Activated CD8-positive, alpha-beta T cell treated with anti-CD3 and anti-CD28 coated beads for 36 hours (primary cell): ENCODE results near the gene CYCS. TPM values are rescaled to one million over a fixed set of nuclear protein-coding genes. Genes with fewer than 3 reads are reported as not detected.

ENCODE experiments used
- ATAC-seq: fragments of 200-7000 bp; cut with Tn5 transposase; one replicate; pipeline ENCODE4 v1.10.0; 2021; ENCODE audit warnings: mild to moderate bottlenecking, moderate library complexity
- CTCF ChIA-PET: fragments of 350-600 bp; sonication (Branson Sonifier 250); formaldehyde crosslinking; loops from one replicate; lab custom pipeline; 2021; ENCODE audit warnings: antibody characterized with exemption; lab: Charles Lee
- POLR2A ChIA-PET: fragments of 350-600 bp; sonication (Branson Sonifier 250); formaldehyde crosslinking; loops from one replicate; lab custom pipeline; 2021; ENCODE audit warnings: antibody characterized with exemption; lab: Charles Lee
- DNase-seq: peaks from one replicate; pipeline ENCODE4 v3.0.0-alpha.2; 2020
- H3K27ac Mint-ChIP-seq: one replicate; pipeline ENCODE4 v1.8.0; 2021; ENCODE audit warnings: mild to moderate bottlenecking, mixed read lengths
- H3K27me3 Mint-ChIP-seq: one replicate; pipeline ENCODE4 v1.8.0; 2021; ENCODE audit warnings: mixed read lengths
- H3K36me3 Mint-ChIP-seq: one replicate; pipeline ENCODE4 v1.8.0; 2021; ENCODE audit warnings: low read depth, mixed read lengths
- H3K4me1 Mint-ChIP-seq: one replicate; pipeline ENCODE4 v1.8.0; 2021; ENCODE audit warnings: low read depth, mixed read lengths
- H3K4me3 Mint-ChIP-seq: one replicate; pipeline ENCODE4 v1.8.0; 2021; ENCODE audit warnings: mild to moderate bottlenecking, moderate library complexity, mixed read lengths
- H3K9me3 Mint-ChIP-seq: one replicate; pipeline ENCODE4 v1.8.0; 2021; ENCODE audit warnings: mixed read lengths
- intact Hi-C: fragments of 100-400 bp; cut with micrococcal nuclease; formaldehyde crosslinking; loops from one replicate; pipeline ENCODE4 v1.10.0; 2022
- total RNA-seq, 2 experiments: library from RNA; stranded (reverse); gene quantifications; one replicate each; pipeline ENCODE4 v1.2.3, GENCODE V29; 2021
- TF ChIP-seq, protein P1 (sequence below): fragments of 200-600 bp; IDR thresholded peaks from one replicate; pipeline ENCODE4 v1.8.0; 2022; ENCODE audit warnings: antibody characterized with exemption, mild to moderate bottlenecking

Gene CYCS
- total RNA-seq: 100 to 1,000 TPM; 266 TPM

DNA sequence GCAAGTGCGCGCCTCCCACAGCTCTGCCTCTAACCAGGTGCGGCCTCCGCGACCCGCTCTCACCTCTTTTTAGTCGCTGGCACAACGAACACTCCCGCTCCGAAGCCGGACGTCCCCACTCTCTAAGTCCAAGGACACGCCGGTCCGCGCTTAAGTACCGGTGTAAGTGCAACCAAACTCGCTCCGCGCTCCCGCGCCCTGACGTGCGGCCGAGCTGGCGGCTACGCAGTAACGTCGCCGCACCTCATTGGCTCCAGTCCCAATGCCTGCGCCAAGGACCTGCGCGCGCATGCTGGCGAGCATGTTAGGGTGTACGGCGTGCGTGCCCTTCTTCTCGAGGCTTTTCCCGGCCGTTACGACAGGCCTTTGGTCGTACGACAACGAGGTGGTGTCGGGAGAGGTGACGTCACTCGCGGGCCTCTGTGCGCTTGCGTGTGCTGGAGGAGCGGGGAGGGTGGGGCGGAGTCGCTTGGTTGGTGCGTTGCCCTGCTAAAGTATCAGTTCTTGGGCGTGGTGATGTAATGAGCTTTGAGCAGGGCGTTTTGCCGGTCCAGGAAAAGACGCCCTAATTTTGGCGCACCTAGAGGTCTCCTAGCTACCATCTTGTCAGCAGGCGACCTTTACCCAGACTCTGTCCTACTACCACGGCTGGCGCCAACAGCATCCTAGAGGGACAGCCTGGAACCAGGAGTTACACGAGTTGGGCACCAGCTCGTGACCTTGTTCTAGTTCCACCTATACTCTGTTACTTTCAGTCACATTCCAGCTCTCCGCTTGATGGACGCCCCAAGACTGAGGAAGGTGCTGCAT lies at the start of gene CYCS:
Gene CYCS, minus strand, starts transcription at position 124 of the 810 bp plus-strand sequence. CDS start 1,141 bp downstream, outside the sequence.
- ChIA-PET CTCF (interaction anchor here (0.8 to 2.2 kb wide), 14 partner anchors 9 to 313 kb away, joined by 3 to 10 read pairs (median 4); a partner anchor contains a TSS), POLR2A (interaction anchor here (0.7 to 3.5 kb wide), 24 partner anchors 9 to 1072 kb away, joined by 3 to 22 read pairs (median 4); partner anchors contain the start of gene OSBPL3)
- H3K4me1 Mint-ChIP-seq: peaks cover 27% of the 10 kb centered on the region
- TF ChIP-seq, protein P1, sequence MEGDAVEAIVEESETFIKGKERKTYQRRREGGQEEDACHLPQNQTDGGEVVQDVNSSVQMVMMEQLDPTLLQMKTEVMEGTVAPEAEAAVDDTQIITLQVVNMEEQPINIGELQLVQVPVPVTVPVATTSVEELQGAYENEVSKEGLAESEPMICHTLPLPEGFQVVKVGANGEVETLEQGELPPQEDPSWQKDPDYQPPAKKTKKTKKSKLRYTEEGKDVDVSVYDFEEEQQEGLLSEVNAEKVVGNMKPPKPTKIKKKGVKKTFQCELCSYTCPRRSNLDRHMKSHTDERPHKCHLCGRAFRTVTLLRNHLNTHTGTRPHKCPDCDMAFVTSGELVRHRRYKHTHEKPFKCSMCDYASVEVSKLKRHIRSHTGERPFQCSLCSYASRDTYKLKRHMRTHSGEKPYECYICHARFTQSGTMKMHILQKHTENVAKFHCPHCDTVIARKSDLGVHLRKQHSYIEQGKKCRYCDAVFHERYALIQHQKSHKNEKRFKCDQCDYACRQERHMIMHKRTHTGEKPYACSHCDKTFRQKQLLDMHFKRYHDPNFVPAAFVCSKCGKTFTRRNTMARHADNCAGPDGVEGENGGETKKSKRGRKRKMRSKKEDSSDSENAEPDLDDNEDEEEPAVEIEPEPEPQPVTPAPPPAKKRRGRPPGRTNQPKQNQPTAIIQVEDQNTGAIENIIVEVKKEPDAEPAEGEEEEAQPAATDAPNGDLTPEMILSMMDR: no peak
- H3K9me3 Mint-ChIP-seq: no peaks in the 10 kb centered on the region
- peak within 1 kb of the TSS; percentile 97 for H3K4me3 Mint-ChIP-seq
- intact Hi-C loops: no loop called here
- peak; percentile 100 for DNase-seq
- peak within 1 kb of the TSS; percentile 98 for H3K27ac Mint-ChIP-seq
- peak; percentile 95 for ATAC-seq
- H3K36me3 Mint-ChIP-seq: peaks cover 41% of the 10 kb centered on the region
- H3K27me3 Mint-ChIP-seq: no peaks in the 10 kb centered on the region

DNA sequence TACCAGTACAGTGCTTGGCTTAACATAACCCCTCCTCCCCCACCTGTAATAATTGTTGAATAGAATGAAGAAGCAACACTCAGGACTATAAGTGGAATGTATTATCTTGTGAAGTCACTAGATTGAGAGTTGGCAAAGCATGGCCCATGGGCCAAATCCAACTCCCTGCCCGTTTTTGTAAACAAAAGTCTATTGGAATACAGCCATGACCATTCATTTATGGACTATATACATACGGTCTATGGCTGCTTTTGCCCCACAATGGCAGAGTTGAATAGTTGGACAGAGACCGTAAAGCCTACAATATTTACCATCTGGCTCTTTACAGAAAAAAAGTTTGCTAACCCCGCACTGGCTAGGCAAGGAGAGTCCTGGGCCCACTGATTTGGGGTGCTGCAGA lies 48.1 kb upstream of the CYCS start:
- H3K4me1 Mint-ChIP-seq: no peaks in the 10 kb centered on the region
- H3K4me3 Mint-ChIP-seq: no peak overlapping the region
- TF ChIP-seq, protein P1: no peak
- ATAC-seq (no peak), DNase-seq (no peak)
- no peaks in the 10 kb centered on the region for H3K9me3 Mint-ChIP-seq
- POLR2A ChIA-PET: no interaction called here
- CTCF ChIA-PET: no interaction called here
- intact Hi-C loops: no loop called here
- peaks cover 9% of the 10 kb centered on the region for H3K36me3 Mint-ChIP-seq
- no peak overlapping the region for H3K27ac Mint-ChIP-seq
- H3K27me3 Mint-ChIP-seq: no peaks in the 10 kb centered on the region

DNA sequence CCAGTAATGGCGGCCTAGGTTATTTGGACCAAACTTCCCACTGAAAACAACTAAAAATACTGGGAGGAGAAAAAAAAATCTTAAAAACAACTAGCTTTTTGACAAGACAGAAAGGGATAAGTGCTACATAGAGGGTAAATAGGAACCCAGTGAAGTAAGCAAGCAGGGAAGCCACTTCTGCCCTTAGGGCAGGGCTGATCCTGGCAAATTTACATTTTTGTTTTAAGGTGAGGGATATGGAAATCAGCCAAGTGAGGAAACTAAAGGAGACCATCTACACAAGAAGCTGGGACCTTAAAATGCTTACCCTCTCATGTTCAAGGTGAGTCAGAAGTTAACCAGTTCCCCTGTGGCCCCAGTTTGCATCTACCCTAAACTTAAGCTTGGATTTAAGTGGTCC lies 46.5 kb upstream of the CYCS start:
- intact Hi-C loops: no loop called here
- Mint-ChIP-seq H3K9me3 (no peaks in the 10 kb centered on the region), H3K4me3 (no peak overlapping the region), H3K4me1 (no peaks in the 10 kb centered on the region), H3K36me3 (peaks cover 7% of the 10 kb centered on the region), H3K27ac (no peak overlapping the region), H3K27me3 (no peaks in the 10 kb centered on the region)
- POLR2A ChIA-PET: no interaction called here
- CTCF ChIA-PET: interaction anchor here (1.0 to 1.8 kb wide), 2 partner anchors 9 to 11 kb away, joined by 4 to 6 read pairs; a partner anchor contains a TSS
- DNase-seq (no peak), ATAC-seq (no peak)
- TF ChIP-seq, protein P1: no peak

DNA sequence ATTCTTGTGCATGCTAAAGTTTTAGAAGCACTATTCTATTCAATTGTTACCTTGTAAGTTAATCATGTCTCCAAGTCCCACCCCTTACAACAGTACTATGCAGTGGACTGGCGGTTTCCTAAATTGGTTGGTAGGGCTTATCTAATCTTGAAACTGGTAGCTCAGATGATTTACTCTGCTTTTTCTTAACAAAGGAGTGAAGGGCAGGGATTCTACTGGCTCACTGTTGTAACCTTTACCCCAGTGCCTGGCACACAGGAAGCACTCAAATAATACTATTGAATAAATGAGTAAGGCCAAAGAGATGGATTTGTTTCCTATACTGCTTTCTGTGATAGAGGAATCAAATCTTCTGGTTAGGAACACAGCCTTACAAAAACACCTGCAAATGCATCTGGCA lies 46.0 kb upstream of the CYCS start:
- H3K27ac Mint-ChIP-seq: no peak overlapping the region
- intact Hi-C loops: no loop called here

More for the DNA sequence above, 46.0 kb upstream of the CYCS start:
- ATAC-seq: no peak
- no peaks in the 10 kb centered on the region for H3K27me3 Mint-ChIP-seq
- no peak overlapping the region for H3K4me3 Mint-ChIP-seq
- CTCF ChIA-PET: interaction anchor here (1.1 to 1.8 kb wide), 2 partner anchors 9 to 72 kb away, joined by 3 to 6 read pairs; a partner anchor contains a TSS
- H3K4me1 Mint-ChIP-seq: no peaks in the 10 kb centered on the region
- TF ChIP-seq, protein P1: no peak
- H3K9me3 Mint-ChIP-seq: no peaks in the 10 kb centered on the region
- DNase-seq: no peak
- peaks cover 7% of the 10 kb centered on the region for H3K36me3 Mint-ChIP-seq
- POLR2A ChIA-PET: no interaction called here
